GM12892 (cell line): ENCODE measurements around the gene FOXQ1.

Source experiments
- POLR2AphosphoS5 ChIP-seq: IDR thresholded peaks from 2 replicates; pipeline ENCODE4 v1.6.1; 2011; ENCODE audit warnings: low read depth, low read length, control low read depth
- TAF1 ChIP-seq: IDR thresholded peaks from 2 replicates; pipeline ENCODE4 v1.6.1; 2011; ENCODE audit warnings: low read depth, mild to moderate bottlenecking, control low read depth, low read length, borderline replicate concordance

- TF ChIP-seq POLR2AphosphoS5 (no peak), TAF1 (no peak)
Measured at GRCh38 chr6:1264619-1265445, 47.1 kb upstream of the FOXQ1 start.
